KMS-11 (cell line): ENCODE measurements around the gene EPG5.

ENCODE experiments used
- H2AFZ ChIP-seq: fragments of 200-600 bp; sonication (generic); 2 replicates; pipeline ENCODE4 v1.6.1; 2016; ENCODE audit warnings: antibody characterized with exemption, mixed run types, low read depth
- H3K27ac ChIP-seq: fragments of 200-600 bp; sonication (generic); 2 replicates; pipeline ENCODE4 v1.6.1; 2016; ENCODE audit warnings: mild to moderate bottlenecking, mixed run types
- H3K27me3 ChIP-seq: fragments of 200-600 bp; sonication (generic); 2 replicates; pipeline ENCODE4 v1.6.1; 2017; ENCODE audit warnings: mild to moderate bottlenecking, low read depth, mixed run types, moderate library complexity; ENCODE audit not compliant: insufficient read depth
- H3K36me3 ChIP-seq: fragments of 200-600 bp; sonication (generic); 2 replicates; pipeline ENCODE4 v1.6.1; 2017; ENCODE audit warnings: mild to moderate bottlenecking, mixed run types; ENCODE audit not compliant: insufficient read depth
- H3K4me1 ChIP-seq: fragments of 200-600 bp; sonication (generic); 2 replicates; pipeline ENCODE4 v1.6.1; 2016; ENCODE audit warnings: mild to moderate bottlenecking, low read depth, mixed run types; ENCODE audit not compliant: poor library complexity, severe bottlenecking
- H3K4me2 ChIP-seq: fragments of 200-600 bp; sonication (generic); 2 replicates; pipeline ENCODE4 v1.7.0; 2016; ENCODE audit warnings: mild to moderate bottlenecking, mixed run types
- H3K4me3 ChIP-seq: fragments of 200-600 bp; sonication (generic); IDR thresholded peaks from 2 replicates; pipeline ENCODE4 v1.6.1; 2017; ENCODE audit warnings: low read depth, low read length, mixed read lengths; ENCODE audit not compliant: insufficient read depth
- H3K79me2 ChIP-seq: fragments of 200-600 bp; sonication (generic); 2 replicates; pipeline ENCODE4 v1.6.1; 2016; ENCODE audit warnings: low read depth, mixed run types; ENCODE audit not compliant: insufficient read depth
- H3K9ac ChIP-seq: fragments of 200-600 bp; sonication (generic); 2 replicates; pipeline ENCODE4 v1.6.1; 2016; ENCODE audit warnings: mild to moderate bottlenecking, mixed run types
- H4K20me1 ChIP-seq: fragments of 200-600 bp; sonication (generic); 2 replicates; pipeline ENCODE4 v1.6.1; 2016; ENCODE audit warnings: mild to moderate bottlenecking, mixed run types; ENCODE audit not compliant: insufficient read depth
- CTCF ChIP-seq: fragments of 200-600 bp; sonication (generic); conservative IDR thresholded peaks from 2 replicates; pipeline ENCODE4 v1.6.1; 2017; ENCODE audit warnings: low read depth, mild to moderate bottlenecking, antibody characterized with exemption, low read length, moderate library complexity, mixed read lengths

Gene EPG5

GRCh38 chr18:45896991-45897390 lies 70.1 kb downstream of the EPG5 start:
- Histone ChIP-seq H3K27ac (no peak overlapping the region), H3K4me1 (no peaks in the 10 kb centered on the region), H3K4me2 (no peak overlapping the region), H3K27me3 (no peaks in the 10 kb centered on the region), H3K4me3 (no peak overlapping the region), H3K9ac (no peak overlapping the region), H3K79me2 (no peaks in the 10 kb centered on the region), H3K36me3 (no peaks in the 10 kb centered on the region), H2AFZ (no peak overlapping the region), H4K20me1 (no peaks in the 10 kb centered on the region)
- no peak for TF ChIP-seq CTCF

GRCh38 chr18:45896452-45896851 lies 70.7 kb downstream of the EPG5 start:
- no peaks in the 10 kb centered on the region for H3K36me3 ChIP-seq
- no peak for TF ChIP-seq CTCF
- no peak overlapping the region for H3K4me2 ChIP-seq
- H4K20me1 ChIP-seq: no peaks in the 10 kb centered on the region
- no peak overlapping the region for H3K4me3 ChIP-seq
- H3K9ac ChIP-seq: no peak overlapping the region
- no peaks in the 10 kb centered on the region for H3K79me2 ChIP-seq
- no peak overlapping the region for H3K27ac ChIP-seq
- H3K4me1 ChIP-seq: no peaks in the 10 kb centered on the region
- H3K27me3 ChIP-seq: no peaks in the 10 kb centered on the region
- no peak overlapping the region for H2AFZ ChIP-seq

- H3K4me2 ChIP-seq: no peak overlapping the region
- H4K20me1 ChIP-seq: no peaks in the 10 kb centered on the region
- no peak overlapping the region for H3K27ac ChIP-seq
- H3K9ac ChIP-seq: no peak overlapping the region
- no peak overlapping the region for H3K4me3 ChIP-seq
- H3K79me2 ChIP-seq: no peaks in the 10 kb centered on the region
- H3K36me3 ChIP-seq: no peaks in the 10 kb centered on the region
- no peak for TF ChIP-seq CTCF
- H2AFZ ChIP-seq: no peak overlapping the region
- H3K27me3 ChIP-seq: no peaks in the 10 kb centered on the region
- H3K4me1 ChIP-seq: no peaks in the 10 kb centered on the region
These were observed 71.8 kb downstream of the EPG5 start for GRCh38 chr18:45895339-45895738.

GRCh38 chr18:45894818-45895217 lies 72.3 kb downstream of the EPG5 start:
- H3K9ac ChIP-seq: no peak overlapping the region
- no peaks in the 10 kb centered on the region for H3K27me3 ChIP-seq
- no peaks in the 10 kb centered on the region for H4K20me1 ChIP-seq
- H3K4me3 ChIP-seq: no peak overlapping the region
- no peak overlapping the region for H3K27ac ChIP-seq
- no peak for TF ChIP-seq CTCF
- no peaks in the 10 kb centered on the region for H3K79me2 ChIP-seq
- H3K4me2 ChIP-seq: no peak overlapping the region
- no peaks in the 10 kb centered on the region for H3K4me1 ChIP-seq
- no peaks in the 10 kb centered on the region for H3K36me3 ChIP-seq
- no peak overlapping the region for H2AFZ ChIP-seq

GRCh38 chr18:45891806-45892205 lies 75.3 kb downstream of the EPG5 start:
- Histone ChIP-seq H4K20me1 (no peaks in the 10 kb centered on the region), H3K4me2 (no peak overlapping the region), H3K4me1 (no peaks in the 10 kb centered on the region), H3K9ac (no peak overlapping the region), H3K27me3 (no peaks in the 10 kb centered on the region), H3K79me2 (no peaks in the 10 kb centered on the region), H3K27ac (no peak overlapping the region), H3K4me3 (no peak overlapping the region), H3K36me3 (no peaks in the 10 kb centered on the region), H2AFZ (no peak overlapping the region)
- TF ChIP-seq CTCF: no peak
